ENCODE data around the gene PIM1. TPM values are rescaled to one million over a fixed set of nuclear protein-coding genes. Genes with fewer than 3 reads are reported as not detected.

PIM1 gene
- total RNA-seq, 2 donors from 2014 or later = 4.8 to 35.3 TPM

DNA sequence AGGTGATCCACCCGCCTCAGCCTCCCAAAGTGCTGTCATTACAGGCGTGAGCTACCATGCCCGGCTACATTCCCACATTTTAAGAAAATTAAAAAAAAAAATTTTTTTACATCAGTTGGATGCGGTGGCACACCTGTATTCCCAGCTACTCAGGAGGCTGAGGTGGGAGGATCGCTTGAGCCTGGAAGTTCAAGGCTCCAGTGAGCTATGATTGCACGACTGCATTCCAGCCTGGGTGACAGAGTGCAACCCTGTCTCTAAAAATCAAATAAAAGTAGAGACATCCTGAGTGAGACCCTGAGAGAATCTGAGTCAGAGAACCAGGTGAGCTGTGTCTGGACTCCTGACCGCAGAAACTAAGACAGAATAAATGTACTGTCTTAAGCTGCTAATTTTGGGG is 38.8 kb downstream of the PIM1 start:
- Histone ChIP-seq H3K4me1 (replicated peaks) (no peaks in the 10 kb centered on the region), H3K36me3 (no peaks in the 10 kb centered on the region), H3K27ac (no peak overlapping the region), H3K9me3 (no peaks in the 10 kb centered on the region), H3K27me3 (replicated peaks; ENCODE audit: insufficient read depth) (no peaks in the 10 kb centered on the region), H3K4me3 (no peak overlapping the region)
- TF ChIP-seq POLR2A (IDR thresholded peaks at IDR 0.05) (no peak), POLR2AphosphoS5 (IDR thresholded peaks at IDR 0.05) (no peak)
- TF ChIP-seq, protein P1, sequence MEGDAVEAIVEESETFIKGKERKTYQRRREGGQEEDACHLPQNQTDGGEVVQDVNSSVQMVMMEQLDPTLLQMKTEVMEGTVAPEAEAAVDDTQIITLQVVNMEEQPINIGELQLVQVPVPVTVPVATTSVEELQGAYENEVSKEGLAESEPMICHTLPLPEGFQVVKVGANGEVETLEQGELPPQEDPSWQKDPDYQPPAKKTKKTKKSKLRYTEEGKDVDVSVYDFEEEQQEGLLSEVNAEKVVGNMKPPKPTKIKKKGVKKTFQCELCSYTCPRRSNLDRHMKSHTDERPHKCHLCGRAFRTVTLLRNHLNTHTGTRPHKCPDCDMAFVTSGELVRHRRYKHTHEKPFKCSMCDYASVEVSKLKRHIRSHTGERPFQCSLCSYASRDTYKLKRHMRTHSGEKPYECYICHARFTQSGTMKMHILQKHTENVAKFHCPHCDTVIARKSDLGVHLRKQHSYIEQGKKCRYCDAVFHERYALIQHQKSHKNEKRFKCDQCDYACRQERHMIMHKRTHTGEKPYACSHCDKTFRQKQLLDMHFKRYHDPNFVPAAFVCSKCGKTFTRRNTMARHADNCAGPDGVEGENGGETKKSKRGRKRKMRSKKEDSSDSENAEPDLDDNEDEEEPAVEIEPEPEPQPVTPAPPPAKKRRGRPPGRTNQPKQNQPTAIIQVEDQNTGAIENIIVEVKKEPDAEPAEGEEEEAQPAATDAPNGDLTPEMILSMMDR (IDR thresholded peaks at IDR 0.05) = no peak
- 90% methylated on average over 7 of the region's 7 CpGs for WGBS
- intact Hi-C loops (cut with DNase I) = loop anchor here (2.0 to 10.0 kb wide), 3 partner anchors 36 to 444 kb away; no protein-coding TSS in a partner anchor
- DNase-seq (ENCODE audit: low spot score) = no peak

DNA sequence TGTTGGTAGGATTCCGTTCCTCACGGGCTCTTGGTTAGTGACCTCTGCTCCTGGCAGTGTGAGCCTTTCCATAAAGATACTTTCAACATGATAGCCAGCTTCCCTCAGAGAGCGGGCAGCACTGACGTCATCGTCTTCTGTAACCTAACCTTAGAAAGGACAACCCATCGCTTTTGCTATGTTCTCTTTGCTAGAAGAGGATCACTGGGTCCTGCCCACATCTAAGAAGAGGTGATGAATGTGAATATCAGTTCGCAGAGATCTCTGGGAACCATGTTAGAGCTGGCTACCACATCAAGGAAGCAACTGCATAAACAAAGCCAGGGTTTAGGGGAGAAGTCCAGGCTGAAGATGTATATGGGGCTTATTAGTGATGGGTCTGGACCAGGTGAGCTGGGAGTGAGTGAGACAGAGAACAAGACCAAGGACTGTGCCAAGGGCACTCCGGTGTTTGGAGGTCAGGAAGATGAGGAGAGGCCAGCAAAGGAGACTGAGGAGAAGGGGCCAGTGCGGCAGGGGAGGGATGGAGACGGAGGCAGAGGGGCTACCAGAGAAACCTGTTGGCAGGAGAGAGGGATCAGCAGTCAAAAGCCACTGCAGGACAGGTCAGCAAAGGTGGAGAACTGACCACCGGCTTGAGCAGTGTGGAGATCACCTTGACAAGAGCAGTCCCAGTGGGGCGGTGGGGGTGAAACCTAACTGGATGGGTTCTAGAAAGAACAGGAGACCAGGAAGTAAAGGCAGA is 39.7 kb downstream of the PIM1 start:
- TF ChIP-seq, protein P1 (IDR thresholded peaks at IDR 0.05) = no peak
- TF ChIP-seq POLR2AphosphoS5 (IDR thresholded peaks at IDR 0.05) = no peak
- TF ChIP-seq POLR2A (IDR thresholded peaks at IDR 0.05) = no peak
- H3K4me3 ChIP-seq = no peak overlapping the region
- H3K36me3 ChIP-seq = no peaks in the 10 kb centered on the region
- intact Hi-C loops (cut with DNase I) = loop anchor here (2.0 to 10.0 kb wide), 5 partner anchors 37 to 445 kb away; partner anchors contain the start of gene C6orf89
- no peaks in the 10 kb centered on the region for H3K4me1 ChIP-seq (replicated peaks)
- no peaks in the 10 kb centered on the region for H3K9me3 ChIP-seq
- no peak overlapping the region for H3K27ac ChIP-seq
- DNase-seq (ENCODE audit: low spot score) = no peak
- 87% methylated on average over 12 of the region's 12 CpGs for WGBS
- no peaks in the 10 kb centered on the region for H3K27me3 ChIP-seq (replicated peaks; ENCODE audit: insufficient read depth)

DNA sequence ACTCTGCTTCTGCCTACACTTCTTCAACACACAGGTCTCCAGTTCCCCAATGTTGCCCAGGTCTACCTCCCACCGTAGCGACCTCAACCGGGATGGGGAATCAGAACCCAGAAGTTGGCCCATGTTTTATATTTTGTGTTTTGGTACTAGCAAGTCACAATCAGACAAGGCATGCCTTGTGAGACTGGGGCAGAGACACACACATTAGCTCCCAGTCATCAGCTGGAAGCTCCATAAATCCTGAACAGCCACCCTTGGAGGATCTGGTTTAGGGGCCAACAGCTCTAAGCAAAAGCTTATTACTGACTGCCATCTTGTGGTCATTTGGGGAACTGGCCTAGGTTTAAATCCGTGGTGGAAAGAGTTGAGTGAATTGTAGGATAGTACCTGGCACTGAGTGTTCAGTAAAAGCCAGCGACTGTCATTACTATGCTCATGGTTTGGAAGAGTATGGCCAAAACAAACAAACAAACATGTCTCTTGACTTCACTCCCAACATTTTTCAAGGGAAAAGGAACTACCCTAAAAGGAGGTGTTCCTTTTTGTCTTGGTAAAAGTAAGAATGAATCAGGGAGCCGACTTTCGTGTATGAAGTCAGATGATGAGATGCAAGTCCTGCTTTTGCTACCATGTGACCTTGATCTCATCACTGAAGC is 40.5 kb downstream of the PIM1 start:
- no peak for TF ChIP-seq POLR2A (IDR thresholded peaks at IDR 0.05)
- peak; percentile 70 for TF ChIP-seq POLR2AphosphoS5 (IDR thresholded peaks at IDR 0.05)
- TF ChIP-seq, protein P1 (IDR thresholded peaks at IDR 0.05) = peak; percentile 83 to 97 (median 92)
- Histone ChIP-seq H3K9me3 (no peaks in the 10 kb centered on the region), H3K36me3 (no peaks in the 10 kb centered on the region), H3K27ac (no peak overlapping the region), H3K4me3 (no peak overlapping the region), H3K27me3 (replicated peaks; ENCODE audit: insufficient read depth) (no peaks in the 10 kb centered on the region), H3K4me1 (replicated peaks) (no peaks in the 10 kb centered on the region)
- 56% methylated on average over 7 of the region's 7 CpGs for WGBS
- peak; percentile 86 for DNase-seq (ENCODE audit: low spot score)
- intact Hi-C loops (cut with DNase I) = loop anchor here (5.0 kb wide), 2 partner anchors 183 to 323 kb away; partner anchors contain the start of gene C6orf89

DNA sequence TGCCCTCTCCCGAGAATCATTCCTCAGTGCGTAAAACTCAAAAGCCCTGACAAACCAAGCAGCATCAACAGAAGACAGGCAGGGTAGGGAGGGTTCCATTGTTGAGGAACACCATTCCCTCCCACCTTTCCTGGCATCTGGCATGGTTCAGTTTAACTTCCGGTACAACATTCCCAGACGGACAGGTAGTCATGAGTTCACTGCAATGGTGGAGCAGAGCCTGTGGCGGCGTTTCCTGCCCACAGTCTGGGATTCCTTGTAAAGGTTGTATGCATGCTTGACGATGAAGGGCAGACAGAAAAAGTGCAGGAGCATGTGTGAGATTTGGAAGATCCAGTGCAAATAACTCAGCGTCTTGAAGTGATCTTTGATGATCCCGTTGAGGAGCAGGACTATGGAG is 42.3 kb downstream of the PIM1 start:
- no peak overlapping the region for H3K27ac ChIP-seq
- no peaks in the 10 kb centered on the region for H3K9me3 ChIP-seq
- H3K4me1 ChIP-seq (replicated peaks) = no peaks in the 10 kb centered on the region
- H3K27me3 ChIP-seq (replicated peaks; ENCODE audit: insufficient read depth) = no peaks in the 10 kb centered on the region
- H3K4me3 ChIP-seq = no peak overlapping the region
- intact Hi-C loops (cut with DNase I) = loop anchor here (5.0 kb wide), 2 partner anchors 185 to 325 kb away; partner anchors contain the start of gene C6orf89
- no peaks in the 10 kb centered on the region for H3K36me3 ChIP-seq
- 85% methylated on average over 9 of the region's 9 CpGs for WGBS
- no peak for DNase-seq (ENCODE audit: low spot score)
- TF ChIP-seq POLR2A (IDR thresholded peaks at IDR 0.05) (no peak), POLR2AphosphoS5 (IDR thresholded peaks at IDR 0.05) (no peak)
- TF ChIP-seq, protein P1 (IDR thresholded peaks at IDR 0.05) = no peak

All from prostate gland (tissue), 2 donors.